NCI-H460 (cell line): Measurements from ENCODE around the gene KLHL3. TPM values are rescaled to one million over a fixed set of nuclear protein-coding genes. Genes with fewer than 3 reads are reported as not detected.

Source experiments
- DNase-seq: peaks from one replicate; pipeline ENCODE4 v3.0.0-alpha.2; 2016; ENCODE audit warnings: low read depth; ENCODE audit errors: extremely low read depth
- total RNA-seq: library from RNA; depleted of rRNA; stranded (reverse); fragments of >200 nt; shearing (Covaris generic); gene quantifications from 2 replicates; pipeline ENCODE4 v1.2.3, GENCODE V29; 2014

Gene KLHL3
- total RNA-seq, 1 experiment from 2014 or later, result 5.0 TPM

- no peak for DNase-seq
Measured at GRCh38 chr5:137615171-137615775, 120.6 kb downstream of the KLHL3 start.

GRCh38 chr5:137613554-137614265 is 122.2 kb downstream of the KLHL3 start:
- DNase-seq, result no peak

- DNase-seq, result no peak
Measured at GRCh38 chr5:137612576-137612975, 123.3 kb downstream of the KLHL3 start.

- DNase-seq, result no peak
Measured at GRCh38 chr5:137611794-137612435, 124.0 kb downstream of the KLHL3 start.

GRCh38 chr5:137611011-137611580 is 124.8 kb downstream of the KLHL3 start:
- DNase-seq, result no peak

- no peak for DNase-seq
Measured at GRCh38 chr5:137610598-137610997, 125.3 kb downstream of the KLHL3 start.

- DNase-seq, result no peak
Measured at GRCh38 chr5:137609127-137609526, 126.8 kb downstream of the KLHL3 start.

GRCh38 chr5:137607771-137608170 is 128.1 kb downstream of the KLHL3 start:
- no peak for DNase-seq

- DNase-seq, result no peak
Measured at GRCh38 chr5:137606401-137606800, 129.5 kb downstream of the KLHL3 start.

- DNase-seq, result peak; percentile 59
Measured at GRCh38 chr5:137605411-137605810, 130.5 kb downstream of the KLHL3 start.

- no peak for DNase-seq
Measured at GRCh38 chr5:137604348-137605095, 131.4 kb downstream of the KLHL3 start.

- DNase-seq, result no peak
Measured at GRCh38 chr5:137603891-137604290, 132.0 kb downstream of the KLHL3 start.

GRCh38 chr5:137603356-137603755 is 132.5 kb downstream of the KLHL3 start:
- DNase-seq, result no peak

GRCh38 chr5:137602721-137603273 is 133.1 kb downstream of the KLHL3 start:
- no peak for DNase-seq

GRCh38 chr5:137600721-137601360 is 135.0 kb downstream of the KLHL3 start:
- no peak for DNase-seq

- DNase-seq, result no peak
Measured at GRCh38 chr5:137599457-137599856, 136.4 kb downstream of the KLHL3 start.

GRCh38 chr5:137598399-137598798 is 137.5 kb downstream of the KLHL3 start:
- no peak for DNase-seq

GRCh38 chr5:137596941-137597340 is 138.9 kb downstream of the KLHL3 start:
- no peak for DNase-seq

- DNase-seq, result no peak
Measured at GRCh38 chr5:137595396-137596079, 140.4 kb downstream of the KLHL3 start.

GRCh38 chr5:137594717-137595116 is 141.2 kb downstream of the KLHL3 start:
- DNase-seq, result no peak
